ENCODE data around the gene BRF1. TPM values are rescaled to one million over a fixed set of nuclear protein-coding genes. Genes with fewer than 3 reads are reported as not detected.

BRF1 gene
- total RNA-seq, 4 donors from 2014 or later, result 37.9 to 102 (median 52.5) TPM

- Histone ChIP-seq H3K36me3 (peaks cover 23% of the 10 kb centered on the region), H3K27me3 (no peaks in the 10 kb centered on the region), H3K9me3 (no peaks in the 10 kb centered on the region), H3K27ac (no peak overlapping the region), H3K4me1 (peaks cover 18% of the 10 kb centered on the region), H3K4me3 (no peak overlapping the region)
- no peak for DNase-seq (ENCODE audit: low spot score in 2 of 2)
- no peak for TF ChIP-seq POLR2A (IDR thresholded peaks at IDR 0.05)
- TF ChIP-seq POLR2AphosphoS5 (IDR thresholded peaks at IDR 0.05), result no peak
- TF ChIP-seq, protein P1, sequence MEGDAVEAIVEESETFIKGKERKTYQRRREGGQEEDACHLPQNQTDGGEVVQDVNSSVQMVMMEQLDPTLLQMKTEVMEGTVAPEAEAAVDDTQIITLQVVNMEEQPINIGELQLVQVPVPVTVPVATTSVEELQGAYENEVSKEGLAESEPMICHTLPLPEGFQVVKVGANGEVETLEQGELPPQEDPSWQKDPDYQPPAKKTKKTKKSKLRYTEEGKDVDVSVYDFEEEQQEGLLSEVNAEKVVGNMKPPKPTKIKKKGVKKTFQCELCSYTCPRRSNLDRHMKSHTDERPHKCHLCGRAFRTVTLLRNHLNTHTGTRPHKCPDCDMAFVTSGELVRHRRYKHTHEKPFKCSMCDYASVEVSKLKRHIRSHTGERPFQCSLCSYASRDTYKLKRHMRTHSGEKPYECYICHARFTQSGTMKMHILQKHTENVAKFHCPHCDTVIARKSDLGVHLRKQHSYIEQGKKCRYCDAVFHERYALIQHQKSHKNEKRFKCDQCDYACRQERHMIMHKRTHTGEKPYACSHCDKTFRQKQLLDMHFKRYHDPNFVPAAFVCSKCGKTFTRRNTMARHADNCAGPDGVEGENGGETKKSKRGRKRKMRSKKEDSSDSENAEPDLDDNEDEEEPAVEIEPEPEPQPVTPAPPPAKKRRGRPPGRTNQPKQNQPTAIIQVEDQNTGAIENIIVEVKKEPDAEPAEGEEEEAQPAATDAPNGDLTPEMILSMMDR (IDR thresholded peaks at IDR 0.05), result no peak
- TF ChIP-seq EP300 (IDR thresholded peaks at IDR 0.05), result no peak
- WGBS, result 92% methylated on average over 16 of the region's 16 CpGs
Measured at GRCh38 chr14:105247026-105247425, 53.8 kb downstream of the BRF1 start.

DNA sequence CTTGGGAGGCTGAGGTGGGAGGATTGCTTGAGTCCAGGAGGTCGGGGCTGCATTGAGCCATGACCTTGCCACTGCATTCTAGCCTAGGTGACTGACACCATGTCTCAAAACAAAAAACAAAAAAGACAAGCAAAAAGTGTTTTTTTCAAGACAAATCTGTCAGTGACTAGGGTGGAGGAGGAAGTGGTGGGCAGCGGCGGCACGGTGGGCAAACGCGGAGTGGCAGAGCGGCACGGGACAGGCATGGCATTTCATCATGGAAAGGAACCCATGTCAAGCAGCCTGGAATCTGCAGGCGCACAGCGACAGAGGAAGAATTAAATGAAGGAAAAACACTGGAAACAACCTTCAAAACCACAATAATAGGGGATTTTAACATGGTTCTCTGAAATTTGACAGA is 56.5 kb downstream of the BRF1 start:
- 95% methylated on average over 10 of the region's 10 CpGs for WGBS
- Histone ChIP-seq H3K27me3 (no peaks in the 10 kb centered on the region), H3K4me3 (no peak overlapping the region), H3K4me1 (peaks cover 13% of the 10 kb centered on the region), H3K27ac (no peak overlapping the region), H3K9me3 (no peaks in the 10 kb centered on the region), H3K36me3 (peaks cover 9% of the 10 kb centered on the region)
- TF ChIP-seq, protein P1 (IDR thresholded peaks at IDR 0.05), result no peak
- TF ChIP-seq POLR2AphosphoS5 (IDR thresholded peaks at IDR 0.05), result no peak
- no peak for TF ChIP-seq POLR2A (IDR thresholded peaks at IDR 0.05)
- TF ChIP-seq EP300 (IDR thresholded peaks at IDR 0.05), result no peak
- no peak for DNase-seq (ENCODE audit: low spot score in 2 of 2)

DNA sequence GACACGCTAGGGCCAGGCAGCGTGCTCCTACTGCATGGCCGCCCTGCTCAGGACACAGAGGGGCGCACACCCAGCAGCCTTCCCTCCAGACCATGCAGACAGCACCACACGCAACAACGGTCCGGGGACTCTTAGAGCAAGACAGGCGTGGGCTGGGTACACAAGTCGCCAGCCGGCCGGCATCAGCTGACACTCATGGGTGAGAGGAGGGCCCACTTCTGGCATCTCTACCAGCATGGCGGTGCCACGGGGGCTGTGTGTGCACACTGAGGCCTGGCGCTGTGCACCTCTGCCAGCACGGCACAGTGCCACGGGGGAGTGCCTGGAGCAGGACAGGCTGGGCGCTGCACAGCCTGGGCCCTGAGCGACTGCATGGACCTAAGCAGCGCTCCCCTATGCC is 59.2 kb downstream of the BRF1 start:
- TF ChIP-seq POLR2A (IDR thresholded peaks at IDR 0.05), result no peak
- no peak for TF ChIP-seq POLR2AphosphoS5 (IDR thresholded peaks at IDR 0.05)
- TF ChIP-seq, protein P1 (IDR thresholded peaks at IDR 0.05), result no peak
- TF ChIP-seq EP300 (IDR thresholded peaks at IDR 0.05), result no peak
- no CpG with 5 or more reads among the region's 19 CpGs for WGBS
- Histone ChIP-seq H3K4me1 (no peaks in the 10 kb centered on the region), H3K4me3 (no peak overlapping the region), H3K27ac (no peak overlapping the region), H3K36me3 (peaks cover 9% of the 10 kb centered on the region), H3K27me3 (no peaks in the 10 kb centered on the region), H3K9me3 (no peaks in the 10 kb centered on the region)
- DNase-seq (ENCODE audit: low spot score in 2 of 2), result no peak

DNA sequence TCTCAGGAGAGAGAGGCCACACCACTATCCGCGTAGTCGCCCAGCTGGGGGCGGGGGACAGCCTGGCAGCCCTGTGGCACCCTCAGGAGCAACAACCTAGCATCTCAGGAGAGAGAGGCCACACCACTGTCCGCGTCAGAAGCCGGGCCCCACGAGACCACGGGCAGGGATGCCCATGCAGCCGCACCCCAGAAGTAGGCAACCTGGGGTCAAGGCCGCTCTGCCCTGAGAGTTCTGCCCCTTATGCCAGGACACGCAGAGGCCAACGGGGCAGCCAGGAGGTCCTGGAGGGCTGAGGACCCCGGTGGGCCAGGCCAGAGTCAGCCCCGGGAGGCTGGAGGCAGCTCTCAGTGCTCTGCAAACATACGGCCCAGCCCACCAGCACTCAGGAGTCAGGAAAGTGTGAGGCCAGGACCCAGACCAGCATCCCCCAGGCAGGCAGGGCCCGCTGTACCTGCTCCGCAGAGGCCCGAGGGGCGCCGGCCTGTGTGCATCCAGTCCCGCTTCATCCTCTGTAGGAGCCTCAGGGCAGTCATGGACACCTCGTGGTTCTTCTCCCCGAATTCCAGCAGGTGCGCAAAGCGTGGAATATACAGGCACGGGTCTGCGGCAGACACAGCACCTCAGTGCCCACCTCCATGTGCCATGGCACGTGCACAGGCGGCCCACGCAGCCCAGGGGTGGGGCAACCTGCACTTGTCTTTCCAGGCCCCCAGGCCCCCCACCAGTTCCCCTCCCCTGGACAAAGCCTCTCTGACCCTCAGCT is 59.8 kb downstream of the BRF1 start:
- Histone ChIP-seq H3K27me3 (no peaks in the 10 kb centered on the region), H3K4me1 (no peaks in the 10 kb centered on the region), H3K36me3 (peaks cover 9% of the 10 kb centered on the region), H3K27ac (no peak overlapping the region), H3K9me3 (no peaks in the 10 kb centered on the region), H3K4me3 (no peak overlapping the region)
- WGBS, result no CpG with 5 or more reads among the region's 31 CpGs
- no peak for TF ChIP-seq POLR2AphosphoS5 (IDR thresholded peaks at IDR 0.05)
- no peak for TF ChIP-seq POLR2A (IDR thresholded peaks at IDR 0.05)
- no peak for TF ChIP-seq EP300 (IDR thresholded peaks at IDR 0.05)
- TF ChIP-seq, protein P1 (IDR thresholded peaks at IDR 0.05), result no peak
- no peak for DNase-seq (ENCODE audit: low spot score in 2 of 2)

GRCh38 chr14:105229099-105229655 is 71.6 kb downstream of the BRF1 start:
- no peak overlapping the region for H3K4me3 ChIP-seq
- peaks cover 25% of the 10 kb centered on the region for H3K36me3 ChIP-seq
- no peaks in the 10 kb centered on the region for H3K9me3 ChIP-seq
- H3K27ac ChIP-seq, result no peak overlapping the region
- TF ChIP-seq POLR2AphosphoS5 (IDR thresholded peaks at IDR 0.05), result no peak
- TF ChIP-seq POLR2A (IDR thresholded peaks at IDR 0.05), result no peak
- TF ChIP-seq, protein P1 (IDR thresholded peaks at IDR 0.05), result no peak
- no peaks in the 10 kb centered on the region for H3K27me3 ChIP-seq
- WGBS, result 83% methylated on average over 8 of the region's 18 CpGs
- no peaks in the 10 kb centered on the region for H3K4me1 ChIP-seq
- DNase-seq (ENCODE audit: low spot score in 2 of 2), result no peak

Measured in suprapubic skin (tissue), 4 donors.